COLO829 (cell line): ENCODE data around the gene DMPK.

ENCODE experiments used
- DNase-seq: peaks from one replicate; pipeline ENCODE4 v3.0.0; 2012; ENCODE audit warnings: low spot score

Gene DMPK

DNA sequence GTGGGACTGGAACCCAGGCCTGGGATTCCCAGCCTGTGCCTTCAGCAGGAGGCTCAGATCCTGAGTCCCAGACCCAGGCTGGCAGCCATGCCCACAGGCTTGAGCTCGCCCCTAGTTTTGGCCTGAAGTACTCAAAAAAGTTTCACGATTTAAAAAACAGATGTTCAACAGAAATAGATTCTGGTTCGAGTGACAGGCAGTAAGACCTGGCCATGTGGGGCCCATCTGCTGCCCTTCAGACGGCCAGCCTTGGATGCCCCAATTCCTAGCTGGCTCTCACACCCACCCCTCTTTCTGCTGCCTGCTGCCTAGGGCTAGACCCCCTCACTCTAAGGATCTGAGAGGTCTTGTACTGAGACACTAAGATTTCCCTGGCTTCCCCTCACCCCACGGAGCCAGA lies 2.8 kb upstream of the DMPK start:
- no peak for DNase-seq

DNA sequence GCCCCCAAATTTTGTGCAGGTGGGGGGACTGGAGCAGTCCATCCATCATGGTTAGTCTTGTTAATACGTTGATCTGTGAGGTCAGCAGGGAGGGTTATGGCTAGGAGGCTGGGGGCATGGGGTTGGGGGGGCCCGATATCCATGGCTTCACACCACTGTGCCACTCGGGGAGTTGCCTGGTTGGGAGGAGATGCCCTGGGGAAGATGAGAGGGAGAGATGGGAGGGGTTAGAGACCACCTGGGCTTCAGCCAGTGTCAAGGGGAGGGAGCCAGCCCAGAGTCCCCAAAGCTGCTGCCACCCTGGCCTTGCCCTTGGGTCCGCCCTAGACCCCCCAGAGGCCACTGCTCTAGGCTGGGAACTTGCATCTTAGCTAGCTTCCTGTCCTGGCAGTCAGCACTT lies 1.8 kb upstream of the DMPK start:
- no peak for DNase-seq

DNA sequence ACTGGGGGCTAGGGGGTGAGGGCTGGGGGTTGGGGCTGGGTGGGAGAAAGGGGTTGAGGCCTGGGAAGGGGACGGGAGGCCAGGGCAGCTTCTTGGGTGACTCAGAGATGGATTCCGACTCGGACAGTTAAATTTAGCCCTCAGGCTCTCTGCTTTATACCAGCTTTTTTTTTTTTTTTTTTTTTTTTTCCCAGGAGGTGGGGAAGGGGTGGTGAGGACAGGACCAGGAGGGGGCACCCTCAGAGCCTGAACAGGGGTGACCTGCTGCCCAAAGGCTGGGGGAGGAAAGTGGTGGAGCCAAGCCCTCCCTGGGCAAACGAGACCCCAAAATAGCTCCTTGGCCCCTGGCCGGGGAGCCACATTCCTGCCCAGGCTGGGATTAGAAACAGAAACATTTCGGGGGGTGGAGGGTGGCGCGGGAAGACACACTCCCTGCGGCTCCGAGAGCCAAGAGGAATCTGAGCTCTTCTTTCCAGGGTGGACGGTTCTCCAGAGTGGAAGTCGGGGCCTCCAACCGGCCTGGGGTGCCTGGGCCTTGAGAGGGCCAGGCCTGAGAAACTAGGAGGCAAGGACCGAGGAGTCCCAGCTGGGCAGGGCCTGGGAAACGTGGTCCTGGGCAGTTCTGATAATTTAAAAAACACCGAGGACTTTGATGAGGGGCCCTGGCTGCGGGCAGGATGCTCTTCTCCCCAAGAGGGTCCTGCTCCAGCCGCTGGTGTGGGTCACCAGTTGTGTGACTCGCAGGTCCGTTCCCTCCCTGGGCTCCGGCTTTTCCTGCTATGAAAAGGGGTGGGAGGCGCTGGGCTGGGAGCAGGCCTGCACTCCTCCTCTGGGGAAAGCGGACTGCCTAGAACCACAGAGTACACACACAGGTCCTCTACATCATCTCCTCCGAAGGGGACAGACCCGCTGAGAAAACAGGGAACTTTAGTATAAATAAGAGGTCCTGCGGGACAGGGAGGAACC lies 813 bp upstream of the DMPK start:
- DNase-seq = peak; percentile 76

GRCh38 chr19:45781214-45782161 lies 802 bp downstream of the DMPK start:
- no peak for DNase-seq

GRCh38 chr19:45780448-45781213 lies 1.7 kb downstream of the DMPK start:
- no peak for DNase-seq

DNA sequence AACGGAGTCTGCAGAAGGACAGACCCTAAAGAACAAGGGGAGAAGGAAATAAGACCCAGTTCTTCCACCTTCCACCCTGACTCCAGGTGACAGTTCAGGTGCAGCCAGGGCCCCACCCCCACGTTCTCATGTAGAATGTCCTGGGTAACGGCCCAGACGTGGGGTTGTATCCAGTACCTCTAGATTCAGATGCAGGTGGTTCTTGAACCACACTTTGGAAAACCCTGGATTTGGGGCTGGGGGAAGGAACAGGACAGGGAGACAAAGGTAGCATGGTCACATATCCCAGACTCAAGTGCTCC lies 2.2 kb downstream of the DMPK start:
- DNase-seq = no peak

- DNase-seq = peak; percentile 90
Measured at GRCh38 chr19:45779231-45780145, 2.8 kb downstream of the DMPK start.

GRCh38 chr19:45778010-45778661 lies 4.2 kb downstream of the DMPK start:
- DNase-seq = no peak

GRCh38 chr19:45777395-45777961 lies 4.8 kb downstream of the DMPK start:
- DNase-seq = no peak

- no peak for DNase-seq
Measured at GRCh38 chr19:45774765-45775164, 7.5 kb downstream of the DMPK start.

DNA sequence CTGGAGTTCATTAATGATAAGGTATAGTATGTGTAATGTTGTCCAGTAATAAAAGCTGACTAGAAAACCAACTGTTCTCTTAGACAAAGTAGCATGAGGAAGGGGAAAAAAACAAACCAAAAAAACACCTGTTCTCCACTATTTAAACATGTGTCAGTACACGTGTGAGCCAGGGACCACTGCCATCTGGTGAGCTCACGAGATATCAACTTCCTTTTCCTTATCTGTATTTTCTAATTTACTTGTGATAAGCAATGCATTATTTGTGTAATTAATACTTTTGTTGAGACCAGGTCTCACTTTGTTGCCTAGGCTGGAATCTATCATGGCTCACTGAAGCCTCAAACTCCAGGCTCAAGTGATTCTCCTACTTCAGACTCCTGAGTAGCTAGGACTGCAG lies 8.9 kb downstream of the DMPK start:
- DNase-seq = no peak

DNA sequence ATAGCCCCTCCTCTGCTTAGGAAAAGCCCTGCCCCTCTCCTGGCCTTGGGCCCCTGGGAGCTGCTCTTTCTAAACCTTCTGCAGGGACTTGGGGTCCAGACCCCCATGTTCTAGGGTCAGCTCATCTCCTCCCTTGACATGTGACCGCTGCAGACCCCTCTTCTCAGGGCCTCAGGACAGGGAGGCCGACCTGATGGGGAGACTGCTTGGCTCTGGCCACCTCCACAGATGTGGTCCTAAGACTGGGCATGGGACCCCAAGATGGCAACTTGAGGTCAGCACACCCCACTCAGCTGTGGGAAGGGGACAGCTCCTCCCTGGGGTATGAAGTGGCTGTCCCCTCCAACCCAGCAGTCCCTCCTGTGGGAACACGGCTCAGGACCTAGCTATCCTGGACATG lies 9.4 kb downstream of the DMPK start:
- no peak for DNase-seq

DNA sequence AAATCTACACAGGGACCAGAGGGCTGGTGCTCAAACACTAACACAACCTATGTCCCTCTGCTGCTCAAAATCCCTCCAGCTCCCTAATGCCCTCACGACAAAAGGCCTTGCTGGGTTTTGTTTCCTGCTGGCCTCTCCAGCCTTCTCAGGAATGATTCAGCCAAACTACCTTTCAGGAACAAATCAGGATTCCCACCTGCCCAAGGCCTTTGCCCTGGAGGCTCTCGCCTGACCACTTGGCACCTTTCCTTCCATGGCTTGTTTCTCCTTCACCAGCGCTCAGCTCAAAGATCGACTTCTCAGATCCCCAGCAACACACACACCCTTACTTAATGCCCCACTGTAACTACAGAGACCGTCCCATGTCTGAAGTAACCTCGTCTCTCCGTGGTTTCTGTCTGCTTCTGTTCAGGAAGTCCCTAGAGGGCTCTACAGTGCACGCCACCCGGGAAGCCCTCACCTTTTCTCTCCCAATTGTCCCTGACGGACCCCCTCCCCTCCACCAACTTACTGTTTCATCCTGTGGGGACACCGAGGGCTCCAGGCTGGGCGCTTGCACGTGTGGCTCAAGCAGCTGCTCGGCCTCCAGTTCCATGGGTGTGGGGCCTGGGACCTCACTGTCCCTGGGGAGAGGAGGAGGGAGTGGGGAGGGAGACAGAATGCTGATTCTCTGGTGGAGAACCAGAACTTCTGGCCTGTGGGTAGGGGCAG lies 10.0 kb downstream of the DMPK start:
- DNase-seq = no peak

DNA sequence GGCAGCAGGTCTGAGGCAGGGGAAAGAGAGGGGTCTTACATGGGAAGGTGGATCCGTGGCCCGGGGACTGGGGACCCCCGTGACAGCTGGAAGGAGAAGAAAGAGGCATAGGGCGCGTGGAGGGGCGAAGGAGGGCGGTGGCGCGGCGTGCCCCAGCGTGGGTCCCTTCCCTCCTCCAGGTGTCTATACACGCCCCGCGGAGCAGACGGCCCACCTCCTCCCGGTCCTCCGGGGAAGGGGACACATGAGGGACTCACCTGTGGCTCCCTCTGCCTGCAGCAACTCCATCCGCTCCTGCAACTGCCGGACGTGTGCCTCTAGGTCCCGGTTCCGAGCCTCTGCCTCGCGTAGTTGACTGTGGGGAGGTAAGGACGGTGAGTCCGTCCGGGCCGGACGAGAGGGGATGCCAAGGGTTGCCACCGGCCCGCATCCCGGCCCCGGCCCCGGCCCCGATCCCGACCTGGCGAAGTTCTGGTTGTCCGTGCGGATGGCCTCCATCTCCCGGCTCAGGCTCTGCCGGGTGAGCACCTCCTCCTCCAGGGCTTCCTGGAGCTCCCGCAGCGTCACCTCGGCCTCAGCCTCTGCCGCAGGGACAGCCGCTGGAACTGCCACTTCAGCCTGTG lies 10.9 kb downstream of the DMPK start:
- no peak for DNase-seq

GRCh38 chr19:45770192-45771101 lies 11.8 kb downstream of the DMPK start:
- peak; percentile 96 for DNase-seq

DNA sequence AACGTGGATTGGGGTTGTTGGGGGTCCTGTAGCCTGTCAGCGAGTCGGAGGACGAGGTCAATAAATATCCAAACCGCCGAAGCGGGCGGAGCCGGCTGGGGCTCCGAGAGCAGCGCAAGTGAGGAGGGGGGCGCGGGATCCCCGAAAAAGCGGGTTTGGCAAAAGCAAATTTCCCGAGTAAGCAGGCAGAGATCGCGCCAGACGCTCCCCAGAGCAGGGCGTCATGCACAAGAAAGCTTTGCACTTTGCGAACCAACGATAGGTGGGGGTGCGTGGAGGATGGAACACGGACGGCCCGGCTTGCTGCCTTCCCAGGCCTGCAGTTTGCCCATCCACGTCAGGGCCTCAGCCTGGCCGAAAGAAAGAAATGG lies 12.5 kb downstream of the DMPK start:
- no peak for DNase-seq

- peak; percentile 99 for DNase-seq
Measured at GRCh38 chr19:45768984-45769782, 13.1 kb downstream of the DMPK start, which contains the start of gene SIX5. TSS of gene SIX5 (minus strand) at chr19:45769252. CDS start at chr19:45768844, 408 bp downstream.
